ENCODE measurements around the gene AHR.
"Not testable (repeated sequence)": the region's sequence is repeated elsewhere in the genome, so short reads cannot be mapped to it uniquely, and the experiment has no call there.

Gene AHR

GRCh38 chr7:17380736-17381662, 82.5 kb downstream of the AHR start:
- no peak for DNase-seq

- not testable (repeated sequence) for DNase-seq
Observed at GRCh38 chr7:17382408-17383354, 84.2 kb downstream of the AHR start.

DNA sequence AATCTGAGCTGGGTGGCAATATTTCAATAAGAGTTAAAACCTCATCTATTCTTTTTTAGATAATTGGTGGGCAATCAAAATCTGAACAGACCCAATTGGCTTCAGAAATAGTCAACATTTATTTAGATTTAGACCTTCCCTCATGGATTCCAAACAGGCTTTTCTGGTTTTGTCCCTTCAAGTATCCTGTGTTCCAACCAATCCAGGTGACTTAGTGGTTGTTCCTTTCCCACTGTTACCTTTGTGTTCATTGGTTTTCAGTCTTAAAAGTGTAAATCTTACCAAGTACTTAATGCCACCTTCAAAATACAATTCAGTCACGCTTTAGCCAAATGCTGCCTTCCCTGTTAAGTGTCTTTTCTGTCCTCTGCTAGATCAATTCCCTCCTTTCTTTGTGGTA, 85.9 kb downstream of the AHR start:
- DNase-seq, result no peak

GRCh38 chr7:17385612-17386011, 87.2 kb downstream of the AHR start:
- DNase-seq, result no peak

- DNase-seq, result no peak
Observed at GRCh38 chr7:17390392-17390791, 91.9 kb downstream of the AHR start.

GRCh38 chr7:17391366-17391765, 92.9 kb downstream of the AHR start:
- no peak for DNase-seq

GRCh38 chr7:17392846-17393245, 94.4 kb downstream of the AHR start:
- no peak for DNase-seq

DNA sequence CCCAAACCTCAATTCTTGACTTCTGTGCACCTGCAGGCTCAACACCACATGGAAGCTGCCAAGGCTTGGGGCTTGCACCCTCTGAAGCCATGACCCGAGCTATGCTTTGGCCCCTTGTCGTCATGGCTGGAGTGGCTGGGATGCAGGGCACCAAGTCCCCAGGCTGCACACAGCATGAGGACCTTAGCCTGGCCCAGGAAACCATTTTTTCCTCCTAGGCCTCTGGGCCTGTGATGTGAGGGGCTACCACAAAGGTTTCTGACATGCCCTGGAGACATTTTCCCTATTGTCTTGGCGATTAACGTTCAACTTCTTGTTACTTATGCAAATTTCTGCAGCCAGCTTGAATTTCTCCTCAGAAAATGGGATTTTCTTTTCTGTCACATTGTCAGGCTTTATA, 96.1 kb downstream of the AHR start:
- DNase-seq, result not testable (repeated sequence)

Measured in activated naive CD4-positive, alpha-beta T cell (primary cell).